ENCODE results near the gene SLC16A3. TPM values are rescaled to one million over a fixed set of nuclear protein-coding genes. Genes with fewer than 3 reads are reported as not detected.
A peak's percentile ranks its signal among the peaks of the same experiment; 100 is the strongest.

SLC16A3 gene
- total and polyA plus RNA-seq, 9 of the 15 experiments (the other 6 are each of a cell fraction or from before 2014, with no cell fraction given), result 0.11 to 5.4 (median 1.2) TPM; not detected in 2

GRCh38 chr17:82272495-82273326 is 43.9 kb downstream of the SLC16A3 start (continued):
- no peak for TF ChIP-seq E2F6 (IDR thresholded peaks at IDR 0.05; ENCODE audit: borderline replicate concordance in 1 of 2, extremely low read depth in 1 of 2, insufficient read depth in 1 of 2, insufficient read length in 1 of 2, low read depth in 1 of 2, low read length in 1 of 2, poor library complexity in 1 of 2, severe bottlenecking in 1 of 2)
- TF ChIP-seq SPI1 (IDR thresholded peaks at IDR 0.05; ENCODE audit: borderline replicate concordance, low read depth, low read length), result no peak
- no peak for TF ChIP-seq MTA3 (IDR thresholded peaks at IDR 0.05; ENCODE audit: borderline replicate concordance)
- TF ChIP-seq TGIF2 (CRISPR knock-in tag; IDR thresholded peaks at IDR 0.05), result no peak
- TF ChIP-seq FOXA1 (IDR thresholded peaks at IDR 0.05; ENCODE audit: borderline replicate concordance), result no peak
- TF ChIP-seq COPS2 (conservative IDR thresholded peaks at IDR 0.05), result no peak
- TF ChIP-seq RAD51 (IDR thresholded peaks at IDR 0.05; ENCODE audit: borderline replicate concordance, low read depth), result no peak
- TF ChIP-seq GTF2A2 (tag; IDR thresholded peaks at IDR 0.05), result no peak
- TF ChIP-seq ZNF347 (CRISPR knock-in tag; IDR thresholded peaks at IDR 0.05; ENCODE audit: low read depth), result no peak
- TF ChIP-seq NUFIP1 (IDR thresholded peaks at IDR 0.05; ENCODE audit: partially characterized antibody), result no peak
- no peak for TF ChIP-seq ZFP30 (CRISPR knock-in tag; IDR thresholded peaks at IDR 0.05; ENCODE audit: borderline replicate concordance)
- TF ChIP-seq GTF3C2 (IDR thresholded peaks at IDR 0.05; ENCODE audit: borderline replicate concordance, extremely low read depth, insufficient read length), result no peak
- no peak for TF ChIP-seq POLR3G (IDR thresholded peaks at IDR 0.05; ENCODE audit: extremely low read depth, insufficient read length, insufficient replicate concordance)
- no peak for TF ChIP-seq CAMTA2 (CRISPR knock-in tag; conservative IDR thresholded peaks at IDR 0.05)
- TF ChIP-seq HDGF (IDR thresholded peaks at IDR 0.05), result no peak
- peak; percentile 45; the same call in 1 of the 2 replicates for TF ChIP-seq ZBTB7A (IDR thresholded peaks at IDR 0.05; ENCODE audit: borderline replicate concordance, control insufficient read depth, low read depth, low read length)
- no peak for TF ChIP-seq BRD4 (IDR thresholded peaks at IDR 0.05)
- TF ChIP-seq, protein P1, sequence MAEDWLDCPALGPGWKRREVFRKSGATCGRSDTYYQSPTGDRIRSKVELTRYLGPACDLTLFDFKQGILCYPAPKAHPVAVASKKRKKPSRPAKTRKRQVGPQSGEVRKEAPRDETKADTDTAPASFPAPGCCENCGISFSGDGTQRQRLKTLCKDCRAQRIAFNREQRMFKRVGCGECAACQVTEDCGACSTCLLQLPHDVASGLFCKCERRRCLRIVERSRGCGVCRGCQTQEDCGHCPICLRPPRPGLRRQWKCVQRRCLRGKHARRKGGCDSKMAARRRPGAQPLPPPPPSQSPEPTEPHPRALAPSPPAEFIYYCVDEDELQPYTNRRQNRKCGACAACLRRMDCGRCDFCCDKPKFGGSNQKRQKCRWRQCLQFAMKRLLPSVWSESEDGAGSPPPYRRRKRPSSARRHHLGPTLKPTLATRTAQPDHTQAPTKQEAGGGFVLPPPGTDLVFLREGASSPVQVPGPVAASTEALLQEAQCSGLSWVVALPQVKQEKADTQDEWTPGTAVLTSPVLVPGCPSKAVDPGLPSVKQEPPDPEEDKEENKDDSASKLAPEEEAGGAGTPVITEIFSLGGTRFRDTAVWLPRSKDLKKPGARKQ (CRISPR knock-in tag; IDR thresholded peaks at IDR 0.05), result no peak
- TF ChIP-seq HDAC2 (IDR thresholded peaks at IDR 0.05), result no peak
- TF ChIP-seq NR2C1 (IDR thresholded peaks at IDR 0.05), result no peak
- TF ChIP-seq NR2C1 (tag; IDR thresholded peaks at IDR 0.05), result no peak
